Measurements from ENCODE around the gene DEPP1. TPM values are rescaled to one million over a fixed set of nuclear protein-coding genes. Genes with fewer than 3 reads are reported as not detected.

Gene DEPP1
- total and polyA plus RNA-seq, 2 of the 13 experiments (the other 11 are each of a cell fraction or from before 2014, with no cell fraction given), result 14.8 to 270 TPM

DNA sequence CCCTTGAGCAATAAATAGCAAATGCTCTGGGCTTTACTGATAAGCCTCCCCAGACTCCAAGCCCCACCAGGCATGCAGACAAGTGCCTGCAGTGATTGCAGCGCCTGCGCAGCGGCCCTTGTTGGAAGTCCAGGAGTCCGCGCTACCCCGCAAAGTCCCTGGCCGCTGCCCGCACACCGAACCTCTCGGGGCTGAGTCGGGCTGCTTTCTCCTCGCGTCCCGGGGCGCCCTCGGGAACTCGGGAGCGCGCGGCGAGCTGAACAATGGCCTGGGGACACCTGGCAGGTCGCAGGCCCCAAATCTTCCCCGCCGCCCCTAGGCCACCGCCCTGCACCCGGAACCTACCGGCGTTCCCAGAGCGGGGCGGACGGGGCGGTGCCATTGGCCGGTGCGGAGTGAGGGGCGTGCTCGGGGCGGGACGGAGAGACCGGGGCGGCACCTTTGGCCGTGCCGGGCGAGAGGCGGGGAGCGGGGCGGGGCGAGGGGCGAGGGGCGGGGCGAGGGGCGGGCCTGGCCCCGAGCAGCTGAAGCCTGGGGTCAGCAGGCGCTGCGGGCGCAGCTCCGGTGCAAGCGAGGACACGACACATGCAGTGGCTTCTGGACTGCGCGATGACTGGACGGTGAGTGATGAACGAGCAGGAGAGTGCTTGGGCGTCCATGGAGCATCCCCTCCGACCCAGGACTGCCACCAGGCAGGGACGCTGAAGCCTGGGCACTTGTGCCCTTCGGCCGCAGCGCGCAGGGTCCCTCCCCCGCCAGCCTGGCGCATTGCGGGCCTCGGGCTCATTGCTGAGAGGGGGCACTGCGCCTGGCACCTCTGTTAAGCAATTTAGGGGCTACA, 19.1 kb downstream of the DEPP1 start, which contains the start of gene RASSF4 (continued):
- TF ChIP-seq, protein P1, sequence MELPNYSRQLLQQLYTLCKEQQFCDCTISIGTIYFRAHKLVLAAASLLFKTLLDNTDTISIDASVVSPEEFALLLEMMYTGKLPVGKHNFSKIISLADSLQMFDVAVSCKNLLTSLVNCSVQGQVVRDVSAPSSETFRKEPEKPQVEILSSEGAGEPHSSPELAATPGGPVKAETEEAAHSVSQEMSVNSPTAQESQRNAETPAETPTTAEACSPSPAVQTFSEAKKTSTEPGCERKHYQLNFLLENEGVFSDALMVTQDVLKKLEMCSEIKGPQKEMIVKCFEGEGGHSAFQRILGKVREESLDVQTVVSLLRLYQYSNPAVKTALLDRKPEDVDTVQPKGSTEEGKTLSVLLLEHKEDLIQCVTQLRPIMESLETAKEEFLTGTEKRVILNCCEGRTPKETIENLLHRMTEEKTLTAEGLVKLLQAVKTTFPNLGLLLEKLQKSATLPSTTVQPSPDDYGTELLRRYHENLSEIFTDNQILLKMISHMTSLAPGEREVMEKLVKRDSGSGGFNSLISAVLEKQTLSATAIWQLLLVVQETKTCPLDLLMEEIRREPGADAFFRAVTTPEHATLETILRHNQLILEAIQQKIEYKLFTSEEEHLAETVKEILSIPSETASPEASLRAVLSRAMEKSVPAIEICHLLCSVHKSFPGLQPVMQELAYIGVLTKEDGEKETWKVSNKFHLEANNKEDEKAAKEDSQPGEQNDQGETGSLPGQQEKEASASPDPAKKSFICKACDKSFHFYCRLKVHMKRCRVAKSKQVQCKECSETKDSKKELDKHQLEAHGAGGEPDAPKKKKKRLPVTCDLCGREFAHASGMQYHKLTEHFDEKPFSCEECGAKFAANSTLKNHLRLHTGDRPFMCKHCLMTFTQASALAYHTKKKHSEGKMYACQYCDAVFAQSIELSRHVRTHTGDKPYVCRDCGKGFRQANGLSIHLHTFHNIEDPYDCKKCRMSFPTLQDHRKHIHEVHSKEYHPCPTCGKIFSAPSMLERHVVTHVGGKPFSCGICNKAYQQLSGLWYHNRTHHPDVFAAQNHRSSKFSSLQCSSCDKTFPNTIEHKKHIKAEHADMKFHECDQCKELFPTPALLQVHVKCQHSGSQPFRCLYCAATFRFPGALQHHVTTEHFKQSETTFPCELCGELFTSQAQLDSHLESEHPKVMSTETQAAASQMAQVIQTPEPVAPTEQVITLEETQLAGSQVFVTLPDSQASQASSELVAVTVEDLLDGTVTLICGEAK (IDR thresholded peaks at IDR 0.05), result no peak
- TF ChIP-seq, protein P1 (CRISPR knock-in tag; IDR thresholded peaks at IDR 0.05), result peak; percentile 69
- TF ChIP-seq RBM39 (IDR thresholded peaks at IDR 0.05; ENCODE audit: low read depth, low read length, poor library complexity, severe bottlenecking) (peak; percentile 77), MIER2 (CRISPR knock-in tag; IDR thresholded peaks at IDR 0.05) (peak; percentile 3; the same call in 1 of the 2 replicates), ZFP36L1 (CRISPR knock-in tag; IDR thresholded peaks at IDR 0.05) (0 out of 2 replicates have a peak, but pooled peaks have one; percentile 31), LCORL (IDR thresholded peaks at IDR 0.05) (0 out of 2 replicates have a peak, but pooled peaks have one; percentile 15), LCORL (CRISPR knock-in tag; IDR thresholded peaks at IDR 0.05) (peak; percentile 82), ZNF263 (CRISPR knock-in tag; IDR thresholded peaks at IDR 0.05) (0 out of 2 replicates have a peak, but pooled peaks have one; percentile 6), SP2 (CRISPR knock-in tag; IDR thresholded peaks at IDR 0.05) (peak; percentile 71), KLF12 (CRISPR knock-in tag; IDR thresholded peaks at IDR 0.05; ENCODE audit: borderline replicate concordance) (peak; percentile 91; the same call in 1 of the 2 replicates), SP5 (CRISPR knock-in tag; IDR thresholded peaks at IDR 0.05; ENCODE audit: borderline replicate concordance, low read depth) (peak; percentile 65; the same call in 1 of the 2 replicates), RFXAP (CRISPR knock-in tag; IDR thresholded peaks at IDR 0.05; ENCODE audit: borderline replicate concordance) (no peak), MED8 (CRISPR knock-in tag; IDR thresholded peaks at IDR 0.05; ENCODE audit: insufficient replicate concordance) (peak; percentile 79), YEATS2 (CRISPR knock-in tag; IDR thresholded peaks at IDR 0.05; ENCODE audit: borderline replicate concordance) (peak; percentile 71; the same call in 1 of the 2 replicates), THAP11 (CRISPR knock-in tag; IDR thresholded peaks at IDR 0.05) (peak; percentile 45; the same call in 1 of the 2 replicates)
- TF ChIP-seq, protein P2, sequence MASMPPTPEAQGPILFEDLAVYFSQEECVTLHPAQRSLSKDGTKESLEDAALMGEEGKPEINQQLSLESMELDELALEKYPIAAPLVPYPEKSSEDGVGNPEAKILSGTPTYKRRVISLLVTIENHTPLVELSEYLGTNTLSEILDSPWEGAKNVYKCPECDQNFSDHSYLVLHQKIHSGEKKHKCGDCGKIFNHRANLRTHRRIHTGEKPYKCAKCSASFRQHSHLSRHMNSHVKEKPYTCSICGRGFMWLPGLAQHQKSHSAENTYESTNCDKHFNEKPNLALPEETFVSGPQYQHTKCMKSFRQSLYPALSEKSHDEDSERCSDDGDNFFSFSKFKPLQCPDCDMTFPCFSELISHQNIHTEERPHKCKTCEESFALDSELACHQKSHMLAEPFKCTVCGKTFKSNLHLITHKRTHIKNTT (CRISPR knock-in tag; IDR thresholded peaks at IDR 0.05), result no peak
- TF ChIP-seq, protein P3, sequence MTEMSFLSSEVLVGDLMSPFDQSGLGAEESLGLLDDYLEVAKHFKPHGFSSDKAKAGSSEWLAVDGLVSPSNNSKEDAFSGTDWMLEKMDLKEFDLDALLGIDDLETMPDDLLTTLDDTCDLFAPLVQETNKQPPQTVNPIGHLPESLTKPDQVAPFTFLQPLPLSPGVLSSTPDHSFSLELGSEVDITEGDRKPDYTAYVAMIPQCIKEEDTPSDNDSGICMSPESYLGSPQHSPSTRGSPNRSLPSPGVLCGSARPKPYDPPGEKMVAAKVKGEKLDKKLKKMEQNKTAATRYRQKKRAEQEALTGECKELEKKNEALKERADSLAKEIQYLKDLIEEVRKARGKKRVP (CRISPR knock-in tag; IDR thresholded peaks at IDR 0.05), result no peak; a peak in 1 of 4 replicates
- TF ChIP-seq, protein P4, sequence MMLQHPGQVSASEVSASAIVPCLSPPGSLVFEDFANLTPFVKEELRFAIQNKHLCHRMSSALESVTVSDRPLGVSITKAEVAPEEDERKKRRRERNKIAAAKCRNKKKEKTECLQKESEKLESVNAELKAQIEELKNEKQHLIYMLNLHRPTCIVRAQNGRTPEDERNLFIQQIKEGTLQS (CRISPR knock-in tag; IDR thresholded peaks at IDR 0.05), result 0 out of 2 replicates have a peak, but pooled peaks have one; percentile 57
